ENCODE measurements around the gene GPC5.
"Not testable (repeated sequence)": the region's sequence is repeated elsewhere in the genome, so short reads cannot be mapped to it uniquely, and the experiment has no call there.

GPC5 gene

GRCh38 chr13:91774397-91774796 lies 376.0 kb downstream of the GPC5 start:
- no peak for DNase-seq (ENCODE audit: low spot score)

GRCh38 chr13:91776611-91777193 lies 378.3 kb downstream of the GPC5 start:
- no peak for DNase-seq (ENCODE audit: low spot score)

GRCh38 chr13:91778123-91778522 lies 379.7 kb downstream of the GPC5 start:
- no peak for DNase-seq (ENCODE audit: low spot score)

GRCh38 chr13:91781982-91782691 lies 383.7 kb downstream of the GPC5 start:
- DNase-seq (ENCODE audit: low spot score), result not testable (repeated sequence)

- DNase-seq (ENCODE audit: low spot score), result no peak
Observed at GRCh38 chr13:91785431-91786119, 387.2 kb downstream of the GPC5 start.

- DNase-seq (ENCODE audit: low spot score), result no peak
Observed at GRCh38 chr13:91792054-91792453, 393.6 kb downstream of the GPC5 start.

GRCh38 chr13:91797567-91797966 lies 399.1 kb downstream of the GPC5 start:
- no peak for DNase-seq (ENCODE audit: low spot score)

GRCh38 chr13:91798338-91798737 lies 399.9 kb downstream of the GPC5 start:
- not testable (repeated sequence) for DNase-seq (ENCODE audit: low spot score)

GRCh38 chr13:91801772-91802171 lies 403.4 kb downstream of the GPC5 start:
- DNase-seq (ENCODE audit: low spot score), result not testable (repeated sequence)

GRCh38 chr13:91802957-91803356 lies 404.5 kb downstream of the GPC5 start:
- DNase-seq (ENCODE audit: low spot score), result no peak

GRCh38 chr13:91804724-91805123 lies 406.3 kb downstream of the GPC5 start:
- no peak for DNase-seq (ENCODE audit: low spot score)

- no peak for DNase-seq (ENCODE audit: low spot score)
Observed at GRCh38 chr13:91805605-91806004, 407.2 kb downstream of the GPC5 start.

GRCh38 chr13:91809161-91809560 lies 410.7 kb downstream of the GPC5 start:
- no peak for DNase-seq (ENCODE audit: low spot score)

GRCh38 chr13:91813253-91813652 lies 414.8 kb downstream of the GPC5 start:
- DNase-seq (ENCODE audit: low spot score), result no peak

- no peak for DNase-seq (ENCODE audit: low spot score)
Observed at GRCh38 chr13:91816263-91816807, 417.9 kb downstream of the GPC5 start.

- DNase-seq (ENCODE audit: low spot score), result no peak
Observed at GRCh38 chr13:91817250-91817649, 418.8 kb downstream of the GPC5 start.

- no peak for DNase-seq (ENCODE audit: low spot score)
Observed at GRCh38 chr13:91824416-91824815, 426.0 kb downstream of the GPC5 start.

GRCh38 chr13:91825516-91825915 lies 427.1 kb downstream of the GPC5 start:
- DNase-seq (ENCODE audit: low spot score), result no peak

GRCh38 chr13:91836553-91836952 lies 438.1 kb downstream of the GPC5 start:
- no peak for DNase-seq (ENCODE audit: low spot score)

GRCh38 chr13:91845612-91846011 lies 447.2 kb downstream of the GPC5 start:
- no peak for DNase-seq (ENCODE audit: low spot score)

- no peak for DNase-seq (ENCODE audit: low spot score)
Observed at GRCh38 chr13:91863699-91864098, 465.3 kb downstream of the GPC5 start.

GRCh38 chr13:91868351-91868750 lies 469.9 kb downstream of the GPC5 start:
- DNase-seq (ENCODE audit: low spot score), result no peak

- DNase-seq (ENCODE audit: low spot score), result no peak
Observed at GRCh38 chr13:91878491-91878890, 480.1 kb downstream of the GPC5 start.

Data from LoVo (cell line).